Immature natural killer cell (primary cell): ENCODE data around the gene SEPTIN3. TPM values are rescaled to one million over a fixed set of nuclear protein-coding genes. Genes with fewer than 3 reads are reported as not detected.

Source experiments
- DNase-seq, 3 donors: peaks; one replicate each; pipeline ENCODE4 v3.0.0; 2022; ENCODE audit warnings: mixed read lengths in 1 of 3
- H3K27ac Mint-ChIP-seq, 6 donors: one replicate each; pipeline ENCODE4 v1.8.0; 2020; ENCODE audit warnings: mixed read lengths in 6 of 6, mild to moderate bottlenecking in 5 of 6, inconsistent platforms in 4 of 6, moderate library complexity in 3 of 6
- H3K27me3 Mint-ChIP-seq, 3 donors: one replicate each; pipeline ENCODE4 v1.8.0; 2020 to 2021; ENCODE audit warnings: low read depth in 3 of 3, mild to moderate bottlenecking in 3 of 3, mixed read lengths in 3 of 3, moderate library complexity in 3 of 3, inconsistent platforms in 1 of 3
- H3K36me3 Mint-ChIP-seq, 3 donors: one replicate each; pipeline ENCODE4 v1.8.0; 2020; ENCODE audit warnings: mixed read lengths in 3 of 3, inconsistent platforms in 2 of 3, mild to moderate bottlenecking in 2 of 3
- H3K4me1 Mint-ChIP-seq, 2 donors: one replicate each; pipeline ENCODE4 v1.8.0; 2020; ENCODE audit warnings: inconsistent platforms in 2 of 2, mild to moderate bottlenecking in 2 of 2, mixed read lengths in 2 of 2, moderate library complexity in 1 of 2
- H3K4me3 Mint-ChIP-seq, 5 donors: one replicate each; pipeline ENCODE4 v1.8.0; 2020; ENCODE audit warnings: mild to moderate bottlenecking in 5 of 5, mixed read lengths in 5 of 5, inconsistent platforms in 3 of 5, moderate library complexity in 3 of 5
- H3K9me3 Mint-ChIP-seq, 6 donors: one replicate each; pipeline ENCODE4 v1.8.0; 2020; ENCODE audit warnings: mild to moderate bottlenecking in 6 of 6, mixed read lengths in 6 of 6, inconsistent platforms in 4 of 6, moderate library complexity in 3 of 6
- polyA plus RNA-seq, 3 donors: library from polyadenylated mRNA; unstranded; fragments of 300-500 nt; fragmentation: Illumina TruSeq; gene quantifications; one replicate each; pipeline ENCODE4 v1.2.3, GENCODE V29; 2021

The SEPTIN3 gene
- polyA plus RNA-seq, 3 donors from 2014 or later, result not detected

DNA sequence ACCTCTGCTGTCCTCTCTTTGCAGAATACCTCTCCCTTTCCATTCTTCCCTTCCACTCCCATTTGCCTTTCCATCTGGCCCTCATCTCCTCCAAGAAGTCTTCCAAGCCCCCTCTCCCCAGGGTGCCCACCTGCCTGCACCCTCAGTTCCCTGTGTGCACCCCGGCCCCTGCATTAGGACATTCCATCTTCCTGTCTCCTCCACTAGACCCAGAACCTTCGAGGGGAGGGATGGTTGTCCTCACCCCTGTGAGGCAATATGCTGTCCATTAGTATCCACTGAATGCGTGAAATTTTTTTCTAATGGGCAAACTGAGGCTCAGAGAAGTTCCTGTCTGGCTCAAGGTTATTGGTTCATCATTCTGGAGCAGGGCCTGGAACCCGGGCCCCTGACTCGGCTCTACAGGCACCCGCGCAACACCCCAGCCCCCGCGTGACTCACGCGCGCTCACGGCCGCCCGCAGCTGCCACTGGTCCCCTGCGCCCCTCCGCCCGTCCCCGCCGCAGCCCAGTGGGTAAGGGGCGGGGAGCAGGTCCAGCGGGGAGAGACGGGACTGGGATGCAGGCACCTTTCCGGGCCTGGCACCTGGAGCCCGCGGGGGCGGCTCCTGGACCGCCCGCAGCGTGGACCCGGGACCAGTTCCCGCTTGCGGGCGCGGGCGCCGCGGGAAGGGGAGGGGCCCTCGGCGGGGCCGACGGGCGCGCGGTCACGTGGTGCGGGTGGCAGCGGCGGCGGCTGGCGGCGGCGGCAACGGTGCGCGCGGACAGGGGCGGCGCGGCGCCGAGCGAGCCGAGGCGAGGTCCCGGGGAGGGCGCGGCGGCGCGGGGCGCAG lies 7.0 kb downstream of the SEPTIN3 start:
- Mint-ChIP-seq H3K27ac (peak overlapping the region in 1 of 6 donors; percentile 24), H3K36me3 (peaks cover 0 to 3% (median 0%) of the 10 kb centered on the region in 3 donors), H3K27me3 (peaks cover 11 to 18% (median 15%) of the 10 kb centered on the region in 3 donors), H3K4me3 (peak overlapping the region; percentile 60 to 64 (median 64)), H3K9me3 (no peaks in the 10 kb centered on the region), H3K4me1 (peaks cover 7 to 8% of the 10 kb centered on the region in 2 donors)
- peak; percentile 24 to 27 (median 25) for DNase-seq

DNA sequence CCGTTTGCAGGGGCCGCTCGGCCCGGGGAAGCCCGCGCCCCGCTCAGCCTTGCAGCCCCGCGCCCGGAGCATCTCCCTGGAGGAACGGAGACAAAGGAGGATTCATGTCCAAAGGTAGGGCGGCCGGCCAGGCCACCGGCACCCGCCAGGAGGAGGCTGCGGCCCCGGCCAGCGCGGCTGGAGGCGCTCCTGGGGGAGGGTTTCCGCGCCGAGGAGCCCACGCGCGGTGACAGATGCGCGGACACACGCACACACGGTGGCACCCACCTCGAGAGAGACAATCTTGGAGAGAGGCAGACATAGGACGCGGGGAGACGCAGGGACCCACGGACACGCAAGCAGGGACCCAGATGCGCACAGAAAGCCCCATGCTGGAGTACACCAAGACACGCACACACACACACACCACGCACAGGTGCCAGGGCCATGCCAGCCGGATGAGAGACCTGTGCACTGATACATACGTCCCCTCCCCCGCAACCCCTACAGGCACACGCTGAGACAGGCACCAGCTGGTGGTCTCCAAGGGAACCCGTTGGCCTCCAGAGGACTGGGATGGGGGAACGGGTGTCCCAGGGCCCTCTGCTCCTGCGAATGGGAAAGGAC lies 7.8 kb downstream of the SEPTIN3 start:
- H3K9me3 Mint-ChIP-seq, result no peaks in the 10 kb centered on the region
- no peak for DNase-seq
- peaks cover 11 to 18% (median 13%) of the 10 kb centered on the region in 3 donors for H3K27me3 Mint-ChIP-seq
- H3K4me3 Mint-ChIP-seq, result peak overlapping the region in 3 of 5 donors; percentile 32 to 63 (median 38)
- H3K36me3 Mint-ChIP-seq, result peaks cover 0 to 3% (median 0%) of the 10 kb centered on the region in 3 donors
- H3K4me1 Mint-ChIP-seq, result peaks cover 7 to 8% of the 10 kb centered on the region in 2 donors
- H3K27ac Mint-ChIP-seq, result no peak overlapping the region

DNA sequence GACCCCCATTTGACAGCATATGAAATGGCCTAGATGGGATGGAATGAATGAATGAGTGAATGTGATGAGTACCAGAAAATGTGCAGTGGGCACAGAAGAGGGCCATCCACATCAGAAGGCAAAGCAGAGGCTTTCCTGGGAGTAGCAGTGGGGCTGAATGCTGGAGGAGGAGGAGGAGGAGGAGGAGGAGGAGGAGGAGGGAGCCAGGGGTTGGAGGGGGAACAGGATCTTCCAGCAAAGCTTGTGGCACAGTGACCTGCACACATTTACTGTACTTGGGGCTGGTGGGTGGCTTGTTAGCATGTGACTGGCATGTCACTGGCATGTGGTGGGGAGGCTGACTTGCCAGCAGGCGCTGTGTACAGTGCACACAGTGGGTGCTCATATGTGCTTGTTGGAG lies 9.5 kb downstream of the SEPTIN3 start:
- Mint-ChIP-seq H3K27ac (no peak overlapping the region), H3K4me3 (no peak overlapping the region), H3K9me3 (no peaks in the 10 kb centered on the region), H3K4me1 (peaks cover 7 to 8% of the 10 kb centered on the region in 2 donors), H3K36me3 (peaks cover 0 to 3% (median 0%) of the 10 kb centered on the region in 3 donors), H3K27me3 (peaks cover 8 to 13% (median 11%) of the 10 kb centered on the region in 3 donors)
- no peak for DNase-seq

- Mint-ChIP-seq H3K27ac (no peak overlapping the region), H3K4me3 (no peak overlapping the region), H3K4me1 (peaks cover 7 to 8% of the 10 kb centered on the region in 2 donors), H3K9me3 (no peaks in the 10 kb centered on the region), H3K27me3 (peaks cover 8 to 12% (median 11%) of the 10 kb centered on the region in 3 donors), H3K36me3 (peaks cover 0 to 3% (median 0%) of the 10 kb centered on the region in 3 donors)
- DNase-seq, result no peak
Measured at GRCh38 chr22:41979423-41980250, 10.4 kb downstream of the SEPTIN3 start.

- Mint-ChIP-seq H3K36me3 (no peaks in the 10 kb centered on the region), H3K27me3 (peaks cover 4 to 6% (median 4%) of the 10 kb centered on the region in 3 donors), H3K27ac (no peak overlapping the region), H3K9me3 (no peaks in the 10 kb centered on the region), H3K4me3 (no peak overlapping the region), H3K4me1 (peaks cover 0 to 2% of the 10 kb centered on the region in 2 donors)
- DNase-seq, result no peak
Measured at GRCh38 chr22:41982865-41983264, 13.6 kb downstream of the SEPTIN3 start.

GRCh38 chr22:41983513-41984405 lies 14.5 kb downstream of the SEPTIN3 start:
- H3K36me3 Mint-ChIP-seq, result no peaks in the 10 kb centered on the region
- H3K4me1 Mint-ChIP-seq, result no peaks in the 10 kb centered on the region
- no peak overlapping the region for H3K27ac Mint-ChIP-seq
- no peak for DNase-seq
- peaks cover 4 to 10% (median 4%) of the 10 kb centered on the region in 3 donors for H3K27me3 Mint-ChIP-seq
- H3K9me3 Mint-ChIP-seq, result no peaks in the 10 kb centered on the region
- H3K4me3 Mint-ChIP-seq, result no peak overlapping the region

GRCh38 chr22:41987276-41987675 lies 18.0 kb downstream of the SEPTIN3 start:
- no peak overlapping the region for H3K4me3 Mint-ChIP-seq
- no peak for DNase-seq
- H3K27me3 Mint-ChIP-seq, result peaks cover 6 to 7% (median 6%) of the 10 kb centered on the region in 3 donors
- H3K36me3 Mint-ChIP-seq, result no peaks in the 10 kb centered on the region
- no peak overlapping the region for H3K27ac Mint-ChIP-seq
- no peaks in the 10 kb centered on the region for H3K9me3 Mint-ChIP-seq
- no peaks in the 10 kb centered on the region for H3K4me1 Mint-ChIP-seq

- Mint-ChIP-seq H3K36me3 (no peaks in the 10 kb centered on the region), H3K27ac (no peak overlapping the region), H3K27me3 (peaks cover 6 to 9% (median 6%) of the 10 kb centered on the region in 3 donors), H3K4me3 (no peak overlapping the region), H3K9me3 (no peaks in the 10 kb centered on the region), H3K4me1 (no peaks in the 10 kb centered on the region)
- DNase-seq, result no peak
Measured at GRCh38 chr22:41989246-41989645, 20.0 kb downstream of the SEPTIN3 start.

DNA sequence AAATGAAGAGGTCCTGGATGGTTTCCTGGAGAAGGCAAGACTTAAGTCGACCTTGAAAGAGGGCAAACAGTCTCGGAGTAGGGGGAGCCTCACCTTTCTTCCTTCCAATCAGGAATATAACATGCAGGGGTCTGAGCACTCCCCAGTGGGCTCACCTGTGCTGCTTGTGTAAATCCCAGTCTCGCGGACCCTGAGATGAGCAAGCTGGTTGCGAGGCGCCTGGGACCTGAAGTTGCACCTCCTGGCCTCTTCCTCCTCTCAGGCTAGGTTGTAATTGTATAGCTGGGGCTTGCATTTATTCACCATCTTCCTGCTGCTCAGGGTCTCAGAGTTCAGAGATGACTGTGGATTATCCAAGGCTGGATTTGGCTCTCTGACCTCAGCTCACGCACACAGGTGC lies 21.9 kb downstream of the SEPTIN3 start:
- H3K4me3 Mint-ChIP-seq, result no peak overlapping the region
- H3K4me1 Mint-ChIP-seq, result no peaks in the 10 kb centered on the region
- DNase-seq, result no peak
- no peaks in the 10 kb centered on the region for H3K9me3 Mint-ChIP-seq
- H3K27me3 Mint-ChIP-seq, result peaks cover 2 to 9% (median 6%) of the 10 kb centered on the region in 3 donors
- H3K36me3 Mint-ChIP-seq, result no peaks in the 10 kb centered on the region
- H3K27ac Mint-ChIP-seq, result no peak overlapping the region

DNA sequence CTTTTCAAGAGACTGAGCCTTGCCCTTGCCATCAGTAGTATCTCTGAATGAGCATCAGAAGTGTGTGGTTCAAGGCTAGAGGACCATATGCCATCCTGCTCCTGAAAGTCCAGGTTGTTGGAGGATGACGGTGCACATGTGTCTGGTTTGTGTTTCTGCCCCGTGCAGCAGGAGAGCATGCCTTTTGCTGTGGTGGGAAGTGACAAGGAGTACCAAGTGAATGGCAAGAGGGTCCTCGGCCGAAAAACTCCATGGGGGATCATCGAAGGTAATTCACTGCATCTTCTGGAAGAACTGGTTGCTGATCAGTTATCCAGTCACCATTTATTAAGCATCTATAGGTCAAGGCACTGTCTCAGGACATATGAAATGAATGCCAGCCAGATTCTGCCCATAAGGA lies 23.3 kb downstream of the SEPTIN3 start:
- peaks cover 1 to 3% of the 10 kb centered on the region in 2 donors for H3K4me1 Mint-ChIP-seq
- no peak overlapping the region for H3K27ac Mint-ChIP-seq
- no peaks in the 10 kb centered on the region for H3K36me3 Mint-ChIP-seq
- no peak for DNase-seq
- H3K27me3 Mint-ChIP-seq, result peaks cover 2 to 10% (median 9%) of the 10 kb centered on the region in 3 donors
- H3K4me3 Mint-ChIP-seq, result no peak overlapping the region
- no peaks in the 10 kb centered on the region for H3K9me3 Mint-ChIP-seq

GRCh38 chr22:41995211-41995610 lies 26.0 kb downstream of the SEPTIN3 start:
- H3K27me3 Mint-ChIP-seq, result peaks cover 3 to 11% (median 4%) of the 10 kb centered on the region in 3 donors
- peaks cover 22 to 29% of the 10 kb centered on the region in 2 donors for H3K4me1 Mint-ChIP-seq
- H3K9me3 Mint-ChIP-seq, result peaks cover 0 to 3% (median 0%) of the 10 kb centered on the region in 6 donors
- no peak overlapping the region for H3K27ac Mint-ChIP-seq
- H3K36me3 Mint-ChIP-seq, result no peaks in the 10 kb centered on the region
- no peak for DNase-seq
- H3K4me3 Mint-ChIP-seq, result no peak overlapping the region

- H3K27ac Mint-ChIP-seq, result no peak overlapping the region
Measured at GRCh38 chr22:41996826-41997225, 27.6 kb downstream of the SEPTIN3 start.

More at GRCh38 chr22:41996826-41997225, 27.6 kb downstream of the SEPTIN3 start:
- Mint-ChIP-seq H3K4me1 (peaks cover 22 to 31% of the 10 kb centered on the region in 2 donors), H3K27me3 (peaks cover 3 to 8% (median 5%) of the 10 kb centered on the region in 3 donors), H3K4me3 (peak overlapping the region in 1 of 5 donors; percentile 30), H3K36me3 (peaks cover 0 to 5% (median 3%) of the 10 kb centered on the region in 3 donors), H3K9me3 (peaks cover 0 to 3% (median 0%) of the 10 kb centered on the region in 6 donors)
- no peak for DNase-seq
